Middle frontal gyrus (tissue), 1 donor: Measurements from ENCODE around the gene SERF1A.
"Not testable (repeated sequence)": the region's sequence is repeated elsewhere in the genome, so short reads cannot be mapped to it uniquely, and the experiment has no call there.

Experiments used
- DNase-seq: peaks from one replicate; pipeline ENCODE4 v3.0.0-alpha.2; 2015; ENCODE audit warnings: low spot score; ENCODE audit errors: extremely low spot score

Gene SERF1A

GRCh38 chr5:70900533-70901271, at the start of gene SERF1A:
Gene SERF1A, plus strand, starts transcription at chr5:70900669. Its CDS starts 201 bp downstream, at chr5:70900870.
- DNase-seq, result not testable (repeated sequence)

- DNase-seq, result not testable (repeated sequence)
These were observed 33.7 kb upstream of the SERF1A start for GRCh38 chr5:70866778-70867177.

- not testable (repeated sequence) for DNase-seq
These were observed 29.8 kb upstream of the SERF1A start for GRCh38 chr5:70870626-70871025.

- not testable (repeated sequence) for DNase-seq
These were observed 4.4 kb upstream of the SERF1A start for GRCh38 chr5:70896076-70896475.

GRCh38 chr5:70901272-70901571, 753 bp downstream of the SERF1A start:
- DNase-seq, result not testable (repeated sequence)

- DNase-seq, result not testable (repeated sequence)
These were observed 6.2 kb downstream of the SERF1A start for GRCh38 chr5:70906624-70907023.

- DNase-seq, result not testable (repeated sequence)
These were observed 16.4 kb downstream of the SERF1A start for GRCh38 chr5:70916829-70917228.

GRCh38 chr5:70925211-70925562, 24.7 kb downstream of the SERF1A start:
- DNase-seq, result not testable (repeated sequence)

GRCh38 chr5:70931709-70932368, 31.4 kb downstream of the SERF1A start:
- not testable (repeated sequence) for DNase-seq

GRCh38 chr5:70932560-70932959, 32.1 kb downstream of the SERF1A start:
- DNase-seq, result not testable (repeated sequence)

- DNase-seq, result not testable (repeated sequence)
These were observed 52.6 kb downstream of the SERF1A start for GRCh38 chr5:70953068-70953467.
